HG03064 (cell line): Measurements from ENCODE around the gene PSD2.

ENCODE experiments used
- ATAC-seq: cut with Tn5 transposase; IDR thresholded peaks from one replicate; pipeline ENCODE4 v1.9.1; 2021; ENCODE audit warnings: low read depth; ENCODE audit not compliant: unreplicated experiment

Gene PSD2

DNA sequence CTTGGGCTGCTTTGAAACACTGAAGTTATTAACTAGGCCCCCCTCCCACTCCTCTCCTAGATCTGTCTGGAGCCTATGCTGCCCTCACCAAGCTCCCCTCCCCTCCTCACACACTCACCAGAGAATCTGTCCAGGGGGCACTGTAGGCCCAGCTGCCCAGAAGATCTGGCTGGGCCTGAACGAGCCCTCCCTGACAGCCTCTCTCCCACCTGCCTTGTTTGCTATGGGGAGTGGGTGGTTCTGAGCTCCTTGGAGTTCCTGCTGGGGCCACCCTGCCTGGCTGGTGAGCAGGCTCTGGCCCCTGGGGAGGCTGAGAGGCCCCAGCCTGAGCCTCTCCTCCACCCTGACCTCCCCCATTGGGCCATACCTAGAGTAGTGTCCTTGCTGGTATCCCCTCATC lies 75.1 kb downstream of the PSD2 start:
- no peak for ATAC-seq

DNA sequence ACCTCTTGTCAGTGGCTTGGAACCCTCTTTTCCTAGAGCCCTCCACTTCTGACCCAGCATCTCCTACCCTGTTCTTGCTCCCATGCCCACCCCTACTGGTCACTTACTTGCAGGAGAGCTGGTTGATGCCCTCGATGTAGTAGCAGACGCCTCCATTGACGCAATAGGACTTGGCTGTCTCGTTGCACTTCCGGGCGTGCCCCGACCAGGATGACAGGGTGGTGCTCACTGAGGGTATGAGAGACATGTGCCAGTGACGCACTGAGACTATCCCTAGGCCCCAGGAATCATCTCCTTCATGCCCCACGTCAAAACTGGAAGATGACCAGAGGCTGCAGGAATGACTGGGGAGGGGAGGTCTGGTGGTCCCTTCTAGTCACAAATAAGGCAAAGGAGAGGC lies 76.0 kb downstream of the PSD2 start:
- ATAC-seq, result no peak

DNA sequence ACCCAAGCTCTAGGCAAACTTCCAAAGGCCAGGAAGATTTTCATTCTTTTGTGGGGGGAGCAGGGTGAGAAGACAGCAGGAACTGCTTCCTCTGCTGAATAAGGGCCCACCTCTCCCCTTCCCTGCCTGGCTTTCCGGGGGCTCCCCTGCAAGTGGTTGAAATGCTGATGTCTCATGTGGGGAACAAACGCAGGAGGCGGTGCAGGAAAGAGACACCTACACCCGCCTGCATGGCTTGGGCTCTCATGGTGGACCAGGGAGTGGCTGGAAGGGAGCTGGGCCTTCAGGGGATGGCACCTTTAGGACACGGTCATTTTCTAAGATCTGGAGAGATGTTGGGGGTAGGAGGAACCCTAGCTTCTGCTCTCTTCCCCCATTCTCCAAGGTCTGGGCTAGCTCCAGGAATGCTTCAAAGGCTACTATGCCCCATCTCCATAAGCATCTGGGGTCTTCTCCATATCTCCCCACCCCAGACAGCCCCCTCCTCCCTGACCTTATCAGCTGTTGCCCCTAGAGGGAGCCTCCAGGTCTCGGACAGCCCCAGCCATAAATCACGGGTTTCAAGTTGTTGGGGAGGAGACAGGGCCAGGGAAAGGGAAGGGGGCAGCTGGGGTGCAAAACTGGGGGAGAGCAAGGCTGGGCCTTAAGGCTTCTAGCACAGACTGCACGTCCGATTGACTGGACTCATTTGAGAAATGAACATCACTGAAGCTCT lies 76.6 kb downstream of the PSD2 start:
- no peak for ATAC-seq

DNA sequence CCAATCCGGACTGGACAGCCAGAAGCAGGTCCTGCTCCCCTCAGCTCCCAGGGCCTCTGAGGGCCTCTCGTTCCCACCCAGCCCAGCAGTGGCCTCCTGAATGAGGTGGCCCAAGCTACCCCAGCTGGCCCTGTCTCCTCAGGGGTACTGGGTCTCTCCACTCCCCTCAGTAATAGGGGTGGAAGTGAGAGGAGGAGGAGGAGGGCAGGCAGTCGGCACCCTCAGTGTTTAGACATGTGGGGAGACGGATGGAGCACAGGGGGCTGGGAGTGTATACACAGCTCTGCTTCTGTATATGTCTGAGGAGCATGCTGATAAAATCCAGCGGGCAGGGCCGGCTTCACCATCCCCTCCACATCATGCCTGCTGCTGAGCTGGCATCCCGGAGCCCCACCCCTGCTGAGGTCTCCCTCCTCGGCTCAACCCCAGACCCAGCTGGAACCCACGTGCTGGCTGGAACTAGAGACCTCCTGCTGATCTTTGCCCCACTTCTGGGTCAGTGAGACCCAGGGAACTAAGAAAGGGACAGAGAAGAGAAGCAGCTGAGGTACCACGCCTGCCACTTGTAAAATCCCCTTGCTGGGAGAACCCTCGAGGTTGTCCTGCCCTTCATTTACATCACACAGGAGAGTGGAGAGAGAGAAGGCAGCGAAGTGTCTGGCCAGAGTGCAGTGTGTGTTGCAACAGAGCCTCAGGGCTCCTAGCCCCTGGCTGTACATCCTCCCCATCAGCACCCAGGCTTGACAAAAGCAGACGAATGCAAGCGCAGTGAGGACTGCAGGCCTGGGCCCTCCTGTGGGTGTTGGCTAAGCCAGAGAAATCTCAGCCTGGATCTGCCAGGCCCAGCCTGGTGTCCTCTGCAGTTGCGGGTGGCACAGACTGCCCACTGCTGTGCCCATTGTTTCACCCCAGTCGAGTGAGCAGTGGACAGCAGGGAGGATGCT lies 77.5 kb downstream of the PSD2 start:
- ATAC-seq, result no peak

DNA sequence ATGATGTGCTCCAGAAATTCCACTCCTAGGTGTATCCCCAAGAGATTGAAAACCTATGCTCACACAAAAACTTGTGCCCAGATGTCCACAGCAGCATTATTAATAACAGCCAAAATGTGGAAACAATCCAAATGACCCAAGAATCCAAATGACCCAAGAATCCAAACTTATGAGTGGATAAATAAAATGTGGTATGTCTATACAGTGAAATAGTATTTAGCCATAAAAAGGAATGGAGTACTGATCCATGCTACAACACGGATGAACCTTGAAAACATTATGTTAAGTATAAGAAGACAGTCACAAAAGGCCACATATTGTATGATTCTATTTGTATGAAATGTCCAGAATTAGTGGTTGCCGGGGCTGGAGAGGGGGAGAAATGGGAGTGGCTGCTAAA lies 80.3 kb downstream of the PSD2 start:
- ATAC-seq, result no peak

DNA sequence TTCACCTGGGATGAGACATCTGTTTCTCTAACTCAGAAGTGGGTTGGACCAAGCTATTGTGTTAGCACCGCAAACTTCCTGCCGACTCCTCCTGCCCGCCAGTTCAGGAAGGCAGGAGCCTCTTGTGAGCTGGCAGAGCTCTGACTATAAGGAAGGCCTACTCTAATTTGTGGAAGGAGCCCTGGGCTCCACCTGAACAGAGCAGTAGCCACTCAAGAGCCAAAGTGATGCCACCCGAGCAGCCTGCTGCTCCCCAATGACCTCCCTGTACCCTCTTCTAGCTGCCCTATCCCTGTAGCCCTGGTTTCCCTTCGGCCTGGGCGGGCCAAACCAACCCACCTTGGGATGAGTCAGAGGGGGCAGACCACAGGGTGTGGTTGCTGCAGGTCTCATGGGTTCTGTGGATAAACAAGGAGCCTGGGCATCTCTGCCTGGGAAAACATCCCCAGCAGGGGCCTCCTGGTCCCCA lies 81.6 kb downstream of the PSD2 start:
- no peak for ATAC-seq

DNA sequence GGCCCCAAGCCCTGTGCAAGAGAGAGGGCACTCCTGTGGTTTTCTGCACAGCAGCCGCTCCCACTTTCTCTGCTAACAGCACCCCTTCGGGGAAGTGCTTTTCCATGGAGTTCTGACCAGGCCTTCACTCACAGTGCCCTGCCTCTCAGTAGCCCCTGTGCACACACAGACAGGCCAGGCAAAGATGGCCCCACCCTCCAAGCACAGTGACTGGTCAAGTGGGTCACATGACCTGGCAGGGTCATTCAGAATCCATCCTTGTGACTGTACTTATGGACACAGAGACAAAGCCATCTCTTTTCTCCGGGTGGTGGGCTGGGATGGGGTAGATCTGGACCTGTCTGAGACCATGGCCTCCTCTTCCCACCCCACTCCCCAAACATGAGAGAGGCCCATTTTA lies 82.5 kb downstream of the PSD2 start:
- ATAC-seq, result no peak

DNA sequence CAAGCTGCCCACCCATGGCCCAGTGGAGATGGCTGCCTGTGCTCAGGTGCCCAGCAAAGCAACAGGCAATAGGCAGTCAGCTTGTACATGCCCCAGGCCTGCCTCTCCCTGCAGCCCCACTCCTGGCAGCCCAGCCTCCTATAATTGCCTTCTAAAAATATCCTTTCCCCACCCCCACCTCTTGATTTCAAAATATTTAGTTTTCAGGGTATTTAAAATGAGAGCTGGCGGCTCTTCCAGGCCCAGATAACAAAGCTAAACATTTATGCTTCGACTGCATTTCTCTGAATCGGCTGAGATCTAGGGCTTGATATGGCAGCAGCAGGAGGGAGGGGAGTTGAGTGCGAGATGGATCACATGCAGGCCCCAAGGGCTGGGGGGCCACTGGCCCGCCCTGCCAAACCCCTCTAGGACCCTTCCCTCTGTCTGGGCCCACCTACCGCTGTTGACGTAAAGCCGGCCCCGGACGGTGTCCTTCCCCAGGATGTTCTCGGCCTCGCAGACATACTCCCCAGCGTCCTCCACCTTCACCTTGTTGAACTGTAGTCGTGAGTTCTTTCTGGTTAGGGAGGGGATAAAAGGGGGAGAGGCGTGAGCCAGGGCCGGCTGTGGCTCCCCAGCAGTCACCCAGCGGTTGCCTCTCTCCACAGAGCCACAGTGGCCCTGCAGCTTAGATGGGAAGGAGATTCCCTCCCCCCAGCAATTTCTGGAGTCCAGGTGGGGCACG lies 85.0 kb downstream of the PSD2 start:
- no peak for ATAC-seq

DNA sequence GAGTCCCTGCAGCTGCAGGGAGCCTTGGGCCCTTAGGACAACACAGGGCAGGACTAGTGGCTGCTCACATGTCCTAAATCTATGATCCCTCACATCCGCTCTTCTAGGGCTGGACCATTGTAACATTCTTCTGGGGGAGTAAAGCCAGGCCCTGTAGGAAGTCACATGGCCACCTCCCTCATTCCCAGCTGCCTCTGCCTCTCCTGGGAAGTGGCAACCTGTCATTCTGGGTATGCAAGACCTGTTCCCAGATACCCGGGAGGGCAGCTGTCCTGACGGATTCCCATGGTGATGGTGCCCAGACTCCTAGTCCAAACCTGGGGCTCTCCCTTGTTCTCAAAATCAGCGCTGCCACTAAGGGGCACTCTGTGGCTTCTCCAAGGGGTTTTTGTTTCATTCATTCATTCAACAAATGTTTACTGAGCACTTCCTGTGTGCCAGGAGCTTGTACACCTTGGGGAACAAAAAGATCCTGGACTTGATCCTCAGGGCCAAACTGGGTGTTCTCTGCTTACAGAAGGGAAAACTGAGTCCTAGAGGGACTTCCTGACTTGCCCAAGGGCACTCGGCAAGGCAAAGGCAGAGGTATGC lies 85.6 kb downstream of the PSD2 start:
- ATAC-seq, result no peak

DNA sequence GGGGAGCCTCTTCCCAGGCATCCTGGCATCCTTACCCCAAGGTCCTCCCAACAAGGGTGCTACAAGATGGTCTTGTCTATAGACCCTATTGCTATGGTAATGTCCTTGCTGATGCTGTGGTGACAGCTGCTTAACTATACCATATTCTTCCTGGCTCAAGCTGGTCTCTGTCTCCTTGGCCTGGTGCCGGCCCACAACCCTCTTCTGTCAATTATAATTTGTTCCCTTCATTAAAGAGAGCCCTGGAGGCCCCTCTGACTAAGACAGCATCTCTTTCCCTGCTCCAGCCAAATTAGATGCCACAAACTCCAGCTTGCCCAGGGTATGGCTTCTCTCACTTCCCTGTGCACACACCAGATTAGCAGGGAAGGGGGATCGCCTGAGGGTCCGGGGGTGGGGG lies 86.7 kb downstream of the PSD2 start:
- no peak for ATAC-seq

DNA sequence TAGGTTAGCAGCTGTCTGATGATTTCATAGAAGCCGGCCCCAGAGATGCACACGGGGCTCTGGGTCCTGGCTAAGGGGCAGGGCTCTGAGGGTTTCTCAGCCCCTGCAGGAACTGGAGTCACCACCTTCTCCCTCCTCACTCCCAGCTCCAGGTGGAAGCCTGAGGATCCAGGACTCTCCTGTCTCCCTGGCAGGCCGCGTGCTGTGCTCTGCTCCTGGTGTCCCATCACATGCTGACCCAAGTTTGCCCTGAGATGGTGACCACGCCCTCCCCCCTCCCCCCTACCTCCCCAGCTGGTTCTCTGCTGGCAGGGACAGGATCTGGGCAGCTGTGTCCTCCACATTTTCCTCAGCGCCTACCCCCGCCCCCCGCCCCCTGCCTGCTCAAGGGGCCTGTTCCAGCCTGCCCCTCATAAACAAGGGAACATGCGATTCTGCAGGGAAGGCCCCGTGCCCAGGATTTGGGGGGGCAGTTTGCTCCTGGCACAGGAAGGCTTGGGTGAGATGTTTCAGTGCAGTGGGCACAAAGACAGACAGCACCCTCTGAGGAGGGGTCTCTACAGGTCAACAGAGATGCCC lies 87.4 kb downstream of the PSD2 start:
- no peak for ATAC-seq

DNA sequence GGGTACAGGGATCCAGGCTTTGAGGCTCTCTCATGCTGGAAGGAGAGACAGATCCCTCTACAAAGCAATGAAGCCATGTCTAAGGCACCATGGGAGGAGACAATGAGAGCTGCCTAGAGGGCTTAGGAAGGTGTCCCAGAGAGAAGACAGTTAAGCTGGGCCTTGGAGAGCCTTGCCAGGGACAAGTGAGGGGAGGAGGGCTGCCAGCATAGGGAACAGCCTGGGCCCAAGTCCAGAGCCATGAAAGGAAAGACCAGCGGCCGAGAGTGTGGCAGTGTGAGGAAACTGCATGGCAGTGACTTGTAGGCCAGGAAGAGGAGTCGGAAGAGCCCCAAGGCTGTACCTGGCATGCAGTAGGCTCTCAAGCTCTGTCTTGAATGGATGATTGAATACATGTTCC lies 88.5 kb downstream of the PSD2 start:
- no peak for ATAC-seq

DNA sequence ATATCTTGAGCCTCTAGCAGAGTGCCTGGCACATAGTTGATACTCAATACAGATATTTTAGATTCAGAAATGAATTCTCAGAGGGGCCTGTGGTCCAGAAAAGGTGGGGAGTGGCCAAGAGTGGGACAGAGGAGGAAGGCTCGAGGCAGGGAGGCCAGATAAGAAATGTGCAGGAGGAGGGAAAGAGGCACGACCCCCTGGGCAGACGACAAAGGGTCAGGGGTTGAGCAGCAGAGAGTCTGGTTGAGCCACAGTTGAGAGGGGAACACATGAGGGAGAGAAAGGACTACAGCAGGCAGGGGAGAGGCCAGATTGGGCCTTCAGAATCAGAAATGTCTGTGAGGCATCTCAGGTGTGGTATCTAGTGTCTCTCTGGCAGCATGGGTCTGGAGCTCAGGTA lies 89.1 kb downstream of the PSD2 start:
- ATAC-seq, result no peak

DNA sequence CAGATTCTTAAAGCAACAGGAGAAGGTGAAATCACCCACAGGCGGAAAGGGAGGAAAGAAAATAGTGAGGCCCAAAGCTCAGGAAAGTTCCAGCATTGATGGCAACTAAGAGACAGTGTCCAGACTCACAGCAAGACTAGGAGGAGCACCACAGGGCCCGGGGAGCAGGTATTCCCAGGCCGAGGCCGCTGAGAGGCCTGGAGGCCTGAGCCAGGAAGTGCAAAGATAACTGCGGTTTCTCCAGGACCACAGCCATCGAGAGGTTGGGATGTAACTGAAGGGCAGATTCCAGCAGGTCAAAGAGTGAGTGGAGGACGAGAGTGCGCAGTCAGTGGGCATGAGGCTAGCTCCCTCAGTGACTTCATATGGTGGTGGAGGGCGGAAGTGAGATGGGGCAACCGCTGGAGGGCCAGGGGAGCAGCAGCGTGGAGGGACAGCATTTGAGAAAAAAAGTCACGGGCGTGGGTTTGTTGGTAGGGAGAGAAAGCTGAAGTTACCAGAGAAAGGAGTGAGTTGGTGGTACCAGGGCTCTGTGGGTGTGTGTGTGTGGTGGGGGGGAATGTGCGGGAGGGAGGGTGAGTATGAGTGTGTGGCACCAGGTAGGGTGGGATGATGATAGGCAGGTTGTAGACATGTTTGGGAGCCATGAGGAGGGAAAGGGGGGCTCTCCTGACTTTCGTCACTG lies 89.7 kb downstream of the PSD2 start:
- no peak for ATAC-seq

DNA sequence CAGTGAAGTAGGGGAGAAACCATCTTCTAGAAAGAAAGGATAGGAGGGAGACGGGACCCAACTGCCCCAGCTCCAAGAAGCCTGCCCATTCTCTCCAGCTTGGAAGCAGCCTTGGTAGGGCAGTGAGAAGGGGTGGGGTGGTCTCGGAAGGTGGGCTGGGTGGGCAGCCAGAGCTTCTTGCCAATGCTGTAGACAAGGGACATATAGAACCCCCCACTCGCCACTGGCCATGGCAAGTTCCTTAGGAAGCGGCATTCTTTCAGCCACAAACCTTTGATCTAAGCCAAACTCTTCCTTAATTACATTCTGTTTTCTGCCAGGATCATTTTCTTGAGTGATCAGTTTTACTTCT lies 90.2 kb downstream of the PSD2 start:
- ATAC-seq, result no peak

DNA sequence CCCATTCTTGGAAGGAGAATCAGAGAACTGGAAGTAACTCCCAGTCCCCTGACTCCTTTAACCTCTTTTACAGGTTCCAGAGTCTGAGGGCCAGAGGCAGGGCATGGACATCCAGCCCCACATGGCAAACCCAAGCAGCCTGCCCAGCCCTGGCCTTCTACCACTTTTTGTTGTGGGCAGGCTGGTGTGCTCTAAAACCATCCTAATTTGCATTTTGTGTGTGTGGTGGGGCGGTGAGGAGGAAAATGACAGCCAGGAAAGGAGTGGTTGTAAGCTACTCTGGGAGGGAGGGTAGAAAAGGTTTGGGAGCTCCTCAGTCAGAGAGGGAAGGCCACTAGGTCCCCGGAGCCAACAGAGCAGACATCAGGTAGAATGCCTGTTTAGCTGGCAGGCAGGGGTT lies 90.6 kb downstream of the PSD2 start:
- ATAC-seq, result no peak

DNA sequence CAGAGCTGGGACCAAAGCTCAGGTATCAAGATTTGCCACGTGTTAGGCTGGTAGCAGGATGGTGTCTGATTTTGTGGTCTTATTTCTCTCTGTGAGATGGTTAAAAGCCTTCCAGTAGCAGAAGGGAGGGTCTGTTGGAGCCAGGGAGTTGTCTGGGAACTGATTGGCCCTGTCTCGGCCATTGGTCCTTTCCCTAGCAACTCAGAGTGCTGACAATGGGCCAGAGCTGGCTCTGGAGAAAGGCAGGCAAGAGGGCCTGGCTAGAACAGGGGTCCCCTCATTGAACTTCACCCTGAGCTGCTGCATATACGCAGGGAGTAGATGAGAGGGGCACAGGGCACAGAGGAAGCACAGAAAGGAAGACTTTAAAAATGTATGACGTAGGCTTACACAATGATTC lies 92.8 kb downstream of the PSD2 start:
- ATAC-seq, result no peak

DNA sequence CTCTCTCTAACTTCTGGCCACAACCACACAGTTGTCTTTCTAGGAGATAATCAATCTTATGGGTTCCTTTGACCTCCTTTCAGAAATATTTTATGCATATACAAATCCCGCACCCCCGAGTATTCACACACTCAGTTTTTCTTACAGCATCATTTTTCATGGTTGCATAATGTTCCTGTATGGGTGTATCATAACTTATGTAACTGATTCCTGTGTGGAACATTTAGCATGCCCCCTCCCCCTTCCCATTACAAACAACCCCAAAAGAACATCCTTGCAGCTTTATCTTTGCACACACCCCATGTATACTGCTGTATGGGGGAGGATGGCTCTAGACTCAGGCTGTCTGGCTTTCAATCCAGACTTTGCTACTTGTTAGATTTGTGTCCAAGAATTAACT lies 93.8 kb downstream of the PSD2 start:
- no peak for ATAC-seq

DNA sequence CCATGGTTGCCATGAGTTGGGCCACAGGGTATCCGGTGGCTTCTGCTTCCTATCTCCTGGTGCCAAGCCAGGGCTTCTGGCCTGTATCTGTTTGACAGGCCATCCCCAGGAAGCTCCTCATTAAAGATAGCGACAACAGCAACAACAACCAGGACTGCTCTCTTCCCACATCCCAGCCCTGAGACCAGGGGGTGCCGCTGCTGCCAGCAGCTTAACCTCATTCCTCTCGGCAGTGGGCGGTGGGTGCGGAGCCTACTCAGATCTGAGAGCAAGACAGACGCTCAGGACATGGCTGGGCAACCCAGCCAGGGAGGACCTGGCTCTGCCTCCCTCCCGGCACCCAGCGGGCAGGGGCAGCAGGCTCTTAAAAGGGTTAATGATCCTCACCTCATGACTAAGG lies 98.3 kb downstream of the PSD2 start:
- ATAC-seq, result no peak
